DMS153 treated with DMSO at 0.1 percent for 48 hours (cell line): ENCODE results near the gene ORC2.

Experiments used
- DNase-seq: peaks from one replicate; lab custom pipeline; 2025; ENCODE audit not compliant: unreplicated experiment; lab: John Stamatoyannopoulos, UW

ORC2 gene

GRCh38 chr2:200862532-200863000, 100.9 kb downstream of the ORC2 start:
- no peak for DNase-seq

- no peak for DNase-seq
Observed at GRCh38 chr2:200861617-200862155, 101.8 kb downstream of the ORC2 start.

GRCh38 chr2:200860092-200860795, 103.2 kb downstream of the ORC2 start:
- no peak for DNase-seq
